GM18868 (cell line): ENCODE data around the gene GPRASP1.
"Not testable (repeated sequence)": the region's sequence is repeated elsewhere in the genome, so short reads cannot be mapped to it uniquely, and the experiment has no call there.

Experiments
- ATAC-seq: cut with Tn5 transposase; IDR thresholded peaks from one replicate; pipeline ENCODE4 v1.9.1; 2021; ENCODE audit warnings: mild to moderate bottlenecking, moderate library complexity; ENCODE audit not compliant: unreplicated experiment

The GPRASP1 gene

GRCh38 chrX:102651242-102652011 is at the start of gene GPRASP1:
Gene GPRASP1, plus strand, starts transcription at chrX:102651483. Its CDS starts 2,431 bp downstream, at chrX:102653914.
- peak; percentile 39 for ATAC-seq

- ATAC-seq: no peak
Measured at GRCh38 chrX:102604327-102604726, 47.0 kb upstream of the GPRASP1 start.

GRCh38 chrX:102606115-102606514 is 45.2 kb upstream of the GPRASP1 start:
- no peak for ATAC-seq

GRCh38 chrX:102610905-102611304 is 40.4 kb upstream of the GPRASP1 start:
- ATAC-seq: no peak

GRCh38 chrX:102624105-102624504 is 27.2 kb upstream of the GPRASP1 start:
- no peak for ATAC-seq

GRCh38 chrX:102627640-102628039 is 23.6 kb upstream of the GPRASP1 start:
- no peak for ATAC-seq

GRCh38 chrX:102637561-102637960 is 13.7 kb upstream of the GPRASP1 start:
- no peak for ATAC-seq

- no peak for ATAC-seq
Measured at GRCh38 chrX:102650903-102651241, 411 bp upstream of the GPRASP1 start.

- peak; percentile 92 for ATAC-seq
Measured at GRCh38 chrX:102652031-102652688, 877 bp downstream of the GPRASP1 start.

GRCh38 chrX:102654696-102655095 is 3.4 kb downstream of the GPRASP1 start:
- no peak for ATAC-seq

GRCh38 chrX:102658556-102658955 is 7.3 kb downstream of the GPRASP1 start:
- ATAC-seq: no peak

GRCh38 chrX:102659790-102660757 is 8.8 kb downstream of the GPRASP1 start:
- ATAC-seq: peak; percentile 99

- ATAC-seq: not testable (repeated sequence)
Measured at GRCh38 chrX:102663820-102664219, 12.5 kb downstream of the GPRASP1 start.

GRCh38 chrX:102667034-102667433 is 15.8 kb downstream of the GPRASP1 start:
- not testable (repeated sequence) for ATAC-seq

GRCh38 chrX:102669526-102669925 is 18.2 kb downstream of the GPRASP1 start:
- no peak for ATAC-seq

GRCh38 chrX:102672856-102673255 is 21.6 kb downstream of the GPRASP1 start:
- no peak for ATAC-seq

GRCh38 chrX:102677479-102677878 is 26.2 kb downstream of the GPRASP1 start:
- not testable (repeated sequence) for ATAC-seq

- no peak for ATAC-seq
Measured at GRCh38 chrX:102684772-102685520, 33.7 kb downstream of the GPRASP1 start.

- ATAC-seq: no peak
Measured at GRCh38 chrX:102694749-102695148, 43.5 kb downstream of the GPRASP1 start.

- no peak for ATAC-seq
Measured at GRCh38 chrX:102696306-102696705, 45.0 kb downstream of the GPRASP1 start.

GRCh38 chrX:102697494-102697893 is 46.2 kb downstream of the GPRASP1 start:
- ATAC-seq: no peak
